Loucy (cell line): ENCODE results near the gene FIBCD1.

Experiments used
- H2AFZ ChIP-seq: fragments of 200-600 bp; sonication (generic); 2 replicates; pipeline ENCODE4 v1.6.0; 2016; ENCODE audit warnings: antibody characterized with exemption, mild to moderate bottlenecking, low read length, moderate library complexity
- H3F3A ChIP-seq: fragments of 200-600 bp; 2 replicates; pipeline ENCODE4 v1.6.0; 2016; ENCODE audit warnings: antibody characterized with exemption, low read depth, mild to moderate bottlenecking
- H3K27me3 ChIP-seq: fragments of 200-600 bp; sonication (generic); 2 replicates; pipeline ENCODE4 v1.6.1; 2014; ENCODE audit warnings: low read length, mild to moderate bottlenecking; ENCODE audit not compliant: insufficient read depth, poor library complexity, severe bottlenecking
- H3K36me3 ChIP-seq: fragments of 200-600 bp; sonication (generic); 2 replicates; pipeline ENCODE4 v1.6.1; 2016; ENCODE audit warnings: low read length; ENCODE audit not compliant: insufficient read depth
- H3K4me1 ChIP-seq: fragments of 200-600 bp; sonication (generic); 2 replicates; pipeline ENCODE4 v1.5.1; 2014; ENCODE audit warnings: low read length, mild to moderate bottlenecking; ENCODE audit not compliant: insufficient read depth, poor library complexity, severe bottlenecking
- H3K4me2 ChIP-seq: fragments of 200-600 bp; sonication (generic); 2 replicates; pipeline ENCODE4 v1.6.0; 2014; ENCODE audit warnings: antibody characterized with exemption, low read length, low read depth, mild to moderate bottlenecking; ENCODE audit not compliant: poor library complexity, severe bottlenecking
- H3K4me3 ChIP-seq: fragments of 200-600 bp; sonication (generic); 2 replicates; pipeline ENCODE4 v1.5.1; 2014; ENCODE audit warnings: low read length, mild to moderate bottlenecking, mixed read lengths; ENCODE audit not compliant: poor library complexity, severe bottlenecking
- H3K79me2 ChIP-seq: fragments of 200-600 bp; sonication (generic); 2 replicates; pipeline ENCODE4 v1.6.1; 2014; ENCODE audit warnings: low read length; ENCODE audit not compliant: insufficient read depth
- H3K9ac ChIP-seq: fragments of 200-600 bp; sonication (generic); 2 replicates; pipeline ENCODE4 v1.6.0; 2014; ENCODE audit warnings: mild to moderate bottlenecking, low read depth, low read length, moderate library complexity; ENCODE audit not compliant: poor library complexity, severe bottlenecking
- H3K9me2 ChIP-seq: fragments of 200-600 bp; sonication (generic); replicated peaks from 2 replicates; pipeline ENCODE4 v1.6.1; 2016; ENCODE audit warnings: low read depth, low read length, mixed read lengths
- H3K9me3 ChIP-seq: fragments of 200-600 bp; sonication (generic); 2 replicates; pipeline ENCODE4 v1.6.1; 2014; ENCODE audit warnings: mild to moderate bottlenecking, antibody characterized with exemption, low read length, low read depth; ENCODE audit not compliant: insufficient read depth
- H4K20me1 ChIP-seq: fragments of 200-600 bp; sonication (generic); 2 replicates; pipeline ENCODE4 v1.6.0; 2014; ENCODE audit warnings: antibody characterized with exemption, low read length, mild to moderate bottlenecking; ENCODE audit not compliant: insufficient read depth, poor library complexity, severe bottlenecking
- EZH2phosphoT487 ChIP-seq: fragments of 200-600 bp; IDR thresholded peaks from 2 replicates; pipeline ENCODE4 v1.6.1; 2018; ENCODE audit warnings: antibody characterized with exemption, mild to moderate bottlenecking, moderate library complexity, borderline replicate concordance
- TF ChIP-seq, protein P1 (sequence below): fragments of 200-600 bp; sonication (generic); conservative IDR thresholded peaks from 2 replicates; pipeline ENCODE4 v1.5.1; 2014; ENCODE audit warnings: mild to moderate bottlenecking, antibody characterized with exemption, low read length

The FIBCD1 gene

DNA sequence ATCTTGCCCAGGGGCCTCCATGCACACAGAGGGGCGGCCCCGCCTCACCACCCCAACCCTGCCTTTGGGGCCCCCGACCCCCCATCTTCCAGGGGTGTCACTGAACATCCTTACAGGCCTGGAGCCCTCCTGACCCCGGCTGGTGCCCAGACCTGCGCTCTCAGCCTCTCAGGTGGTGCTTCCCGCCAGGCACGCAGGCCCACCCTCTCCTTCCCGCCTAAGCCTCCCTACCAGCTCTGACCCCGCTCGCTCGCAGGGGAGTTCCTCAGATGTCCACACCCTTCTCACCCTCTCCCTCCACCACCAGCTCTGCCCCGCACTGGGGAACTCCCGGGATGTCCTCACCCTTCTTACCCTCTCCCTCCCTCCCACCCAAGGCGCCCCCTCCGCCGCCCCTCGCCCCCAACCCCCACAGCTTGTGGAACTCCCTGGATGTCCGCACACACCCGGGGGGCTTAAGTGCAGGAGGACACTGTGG lies 30.1 kb downstream of the FIBCD1 start:
- TF ChIP-seq, protein P1, sequence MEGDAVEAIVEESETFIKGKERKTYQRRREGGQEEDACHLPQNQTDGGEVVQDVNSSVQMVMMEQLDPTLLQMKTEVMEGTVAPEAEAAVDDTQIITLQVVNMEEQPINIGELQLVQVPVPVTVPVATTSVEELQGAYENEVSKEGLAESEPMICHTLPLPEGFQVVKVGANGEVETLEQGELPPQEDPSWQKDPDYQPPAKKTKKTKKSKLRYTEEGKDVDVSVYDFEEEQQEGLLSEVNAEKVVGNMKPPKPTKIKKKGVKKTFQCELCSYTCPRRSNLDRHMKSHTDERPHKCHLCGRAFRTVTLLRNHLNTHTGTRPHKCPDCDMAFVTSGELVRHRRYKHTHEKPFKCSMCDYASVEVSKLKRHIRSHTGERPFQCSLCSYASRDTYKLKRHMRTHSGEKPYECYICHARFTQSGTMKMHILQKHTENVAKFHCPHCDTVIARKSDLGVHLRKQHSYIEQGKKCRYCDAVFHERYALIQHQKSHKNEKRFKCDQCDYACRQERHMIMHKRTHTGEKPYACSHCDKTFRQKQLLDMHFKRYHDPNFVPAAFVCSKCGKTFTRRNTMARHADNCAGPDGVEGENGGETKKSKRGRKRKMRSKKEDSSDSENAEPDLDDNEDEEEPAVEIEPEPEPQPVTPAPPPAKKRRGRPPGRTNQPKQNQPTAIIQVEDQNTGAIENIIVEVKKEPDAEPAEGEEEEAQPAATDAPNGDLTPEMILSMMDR = no peak
- TF ChIP-seq EZH2phosphoT487 = no peak
- Histone ChIP-seq H4K20me1 (no peaks in the 10 kb centered on the region), H3K4me2 (no peak overlapping the region), H2AFZ (no peak overlapping the region), H3K4me1 (no peaks in the 10 kb centered on the region), H3K4me3 (no peak overlapping the region), H3F3A (no peaks in the 10 kb centered on the region), H3K9me3 (no peaks in the 10 kb centered on the region), H3K27me3 (no peaks in the 10 kb centered on the region), H3K9ac (no peak overlapping the region), H3K36me3 (no peaks in the 10 kb centered on the region), H3K79me2 (no peaks in the 10 kb centered on the region), H3K9me2 (no peaks in the 10 kb centered on the region)

DNA sequence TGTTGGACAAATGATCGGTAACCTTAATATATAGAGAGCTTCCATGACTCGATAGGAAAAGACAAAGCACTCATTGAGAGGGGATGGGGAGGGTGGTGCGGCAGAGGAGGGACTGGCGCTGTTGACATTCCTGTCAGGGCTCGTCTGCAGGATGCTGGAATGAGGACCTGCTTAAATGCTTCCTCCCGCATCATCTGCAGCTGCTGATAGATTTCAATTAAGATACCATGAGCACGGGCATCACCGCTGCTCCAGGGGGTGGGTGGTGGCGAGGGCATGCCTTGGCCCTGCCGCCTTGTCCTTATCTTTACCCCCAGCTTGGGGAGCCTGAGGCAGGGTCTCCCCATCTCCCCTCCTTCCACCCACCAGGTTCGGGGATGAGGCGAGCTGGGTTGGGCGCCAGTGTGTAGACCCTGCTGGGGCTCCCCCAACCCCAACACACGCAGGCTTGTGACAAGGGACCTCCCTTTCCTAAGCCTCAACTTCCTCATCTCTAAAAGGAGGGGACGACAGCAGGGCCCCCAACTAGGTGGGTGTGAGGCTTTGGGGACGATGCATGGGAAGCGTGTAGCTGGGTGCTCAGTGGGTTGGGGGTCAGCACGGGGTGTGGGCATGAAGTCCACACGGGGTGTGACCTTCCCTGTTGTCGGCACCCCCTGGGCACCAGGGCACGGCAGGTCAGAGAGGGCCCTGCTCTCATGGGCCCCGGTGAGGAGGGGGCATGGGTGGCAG lies 30.7 kb downstream of the FIBCD1 start:
- H3K36me3 ChIP-seq = no peaks in the 10 kb centered on the region
- H3K4me3 ChIP-seq = no peak overlapping the region
- no peaks in the 10 kb centered on the region for H4K20me1 ChIP-seq
- H3K9me2 ChIP-seq = no peaks in the 10 kb centered on the region
- no peaks in the 10 kb centered on the region for H3K9me3 ChIP-seq
- no peak for TF ChIP-seq EZH2phosphoT487
- TF ChIP-seq, protein P1 = no peak
- no peaks in the 10 kb centered on the region for H3K79me2 ChIP-seq
- no peak overlapping the region for H3K4me2 ChIP-seq
- H2AFZ ChIP-seq = no peak overlapping the region
- no peak overlapping the region for H3K9ac ChIP-seq
- H3F3A ChIP-seq = no peaks in the 10 kb centered on the region
- H3K4me1 ChIP-seq = no peaks in the 10 kb centered on the region
- no peaks in the 10 kb centered on the region for H3K27me3 ChIP-seq

GRCh38 chr9:130906735-130907416 lies 32.2 kb downstream of the FIBCD1 start:
- Histone ChIP-seq H3K9ac (no peak overlapping the region), H2AFZ (no peak overlapping the region), H3K4me2 (no peak overlapping the region), H4K20me1 (no peaks in the 10 kb centered on the region), H3K4me3 (no peak overlapping the region), H3K4me1 (no peaks in the 10 kb centered on the region), H3K27me3 (no peaks in the 10 kb centered on the region), H3K36me3 (no peaks in the 10 kb centered on the region), H3K79me2 (no peaks in the 10 kb centered on the region), H3F3A (no peaks in the 10 kb centered on the region), H3K9me2 (no peaks in the 10 kb centered on the region), H3K9me3 (no peaks in the 10 kb centered on the region)
- no peak for TF ChIP-seq EZH2phosphoT487
- TF ChIP-seq, protein P1 = no peak
